CD4-positive, alpha-beta T cell treated with Interleukin-2 at 100 ng/mL for 4 hours (primary cell): ENCODE measurements around the gene SLC2A4.
A peak's percentile ranks its signal among the peaks of the same experiment; 100 is the strongest.
"Not testable (repeated sequence)": the region's sequence is repeated elsewhere in the genome, so short reads cannot be mapped to it uniquely, and the experiment has no call there.

ENCODE experiments used
- DNase-seq: peaks from one replicate; pipeline ENCODE4 v3.0.0-alpha.2; 2020; ENCODE audit warnings: low spot score

SLC2A4 gene

DNA sequence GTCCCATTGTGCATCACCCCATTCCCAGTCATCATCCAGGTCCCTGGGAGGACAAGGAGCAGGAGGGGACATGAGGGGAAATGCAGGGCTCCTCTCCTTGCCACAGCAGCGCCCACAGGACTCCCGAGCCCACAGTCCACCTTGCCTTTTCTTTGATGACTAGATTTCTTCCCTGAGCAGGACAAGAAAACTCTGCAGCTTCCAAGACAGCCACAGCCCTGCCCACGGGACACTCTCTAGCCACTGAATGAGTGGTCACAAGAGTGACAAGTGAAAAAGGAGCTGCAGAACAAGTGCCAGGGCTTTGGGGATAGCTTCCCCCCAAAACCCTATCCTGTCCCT, 42.9 kb downstream of the SLC2A4 start:
- DNase-seq: no peak

DNA sequence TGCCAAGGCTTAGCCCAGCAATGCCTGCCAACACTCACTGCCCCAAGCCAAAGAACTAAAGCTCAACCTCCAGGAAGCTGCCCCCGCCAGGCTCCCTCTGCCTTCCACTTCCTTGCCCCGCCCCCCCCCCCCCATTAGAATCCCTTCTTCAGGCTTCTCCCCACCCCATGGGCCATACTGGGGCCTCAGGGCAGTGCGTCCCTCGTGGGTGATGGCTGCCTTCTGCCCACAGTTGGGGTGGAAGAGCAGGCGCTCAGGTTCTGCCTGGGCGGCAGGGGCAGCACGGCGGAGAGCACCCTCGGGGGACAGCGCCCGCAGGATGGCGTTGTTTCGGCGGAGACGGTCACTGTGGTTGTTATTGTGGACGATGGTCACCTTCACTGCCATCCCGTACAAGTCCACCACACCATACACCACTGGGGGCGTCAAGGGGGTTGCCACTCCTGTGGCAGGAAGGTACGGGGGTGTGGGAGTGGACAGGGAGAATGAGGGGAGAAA, 43.6 kb downstream of the SLC2A4 start:
- no peak for DNase-seq

DNA sequence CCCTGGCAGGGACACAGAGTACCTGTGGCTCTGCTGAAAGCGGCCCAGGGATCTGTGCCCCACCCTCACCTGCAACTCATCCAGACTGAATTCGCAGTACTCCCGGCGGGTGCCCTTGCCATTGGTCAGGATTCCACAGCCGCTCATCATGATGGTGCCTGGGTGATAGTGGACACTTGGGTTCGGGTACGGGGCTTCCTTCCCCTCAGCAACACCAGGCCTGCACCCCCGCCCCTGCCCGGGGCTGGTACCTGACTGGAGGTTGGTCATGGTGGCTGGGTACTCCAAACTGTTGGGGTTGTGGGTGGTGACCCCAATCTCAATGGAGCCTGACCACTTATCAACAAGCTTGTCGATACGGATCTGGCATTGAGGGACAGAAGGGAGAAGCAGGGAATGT, 44.7 kb downstream of the SLC2A4 start:
- DNase-seq: no peak

- no peak for DNase-seq
Measured at GRCh38 chr17:7327056-7327455, 45.5 kb downstream of the SLC2A4 start.

GRCh38 chr17:7327501-7327900, 46.0 kb downstream of the SLC2A4 start:
- no peak for DNase-seq

- no peak for DNase-seq
Measured at GRCh38 chr17:7328009-7328408, 46.5 kb downstream of the SLC2A4 start.

GRCh38 chr17:7328840-7329373, 47.4 kb downstream of the SLC2A4 start, which contains the start of gene NEURL4:
Gene NEURL4 (minus strand): TSS chr17:7329335. CDS start chr17:7329312, 23 bp downstream.
- DNase-seq: peak; percentile 20

DNA sequence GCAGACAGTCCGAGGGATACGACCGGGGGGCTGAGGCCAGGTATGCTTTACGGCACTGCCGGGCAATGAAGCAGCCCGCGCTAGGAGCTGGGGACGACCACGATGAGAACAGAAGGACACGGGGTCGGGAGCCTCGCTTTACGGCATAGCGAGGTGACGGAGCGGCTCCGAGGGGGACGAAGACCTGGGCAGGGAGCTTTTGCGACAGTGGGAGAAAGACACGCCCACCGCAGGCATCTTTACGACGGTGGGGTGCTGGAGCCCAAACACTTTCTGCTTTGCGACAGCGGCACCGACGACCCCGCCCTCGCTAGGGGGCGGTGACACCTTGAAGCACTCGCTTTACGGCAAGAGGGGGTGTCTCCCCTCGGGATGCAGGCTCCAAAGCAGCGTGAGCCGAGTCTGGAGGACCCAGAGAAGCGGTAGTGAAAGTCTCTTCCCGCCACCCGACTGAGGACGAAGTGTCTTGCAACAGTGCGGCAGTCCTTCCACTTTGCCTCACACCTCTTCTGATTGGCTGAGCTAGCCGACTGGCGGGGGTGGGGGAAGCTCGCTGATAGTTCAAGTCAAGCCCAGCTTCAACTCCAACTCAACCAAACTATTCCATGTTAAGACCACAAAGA, 48.0 kb downstream of the SLC2A4 start:
- DNase-seq: peak; percentile 98

GRCh38 chr17:7329997-7330637, 48.6 kb downstream of the SLC2A4 start:
- peak; percentile 79 for DNase-seq

- no peak for DNase-seq
Measured at GRCh38 chr17:7330638-7331015, 49.1 kb downstream of the SLC2A4 start.

GRCh38 chr17:7332111-7332510, 50.6 kb downstream of the SLC2A4 start:
- no peak for DNase-seq

DNA sequence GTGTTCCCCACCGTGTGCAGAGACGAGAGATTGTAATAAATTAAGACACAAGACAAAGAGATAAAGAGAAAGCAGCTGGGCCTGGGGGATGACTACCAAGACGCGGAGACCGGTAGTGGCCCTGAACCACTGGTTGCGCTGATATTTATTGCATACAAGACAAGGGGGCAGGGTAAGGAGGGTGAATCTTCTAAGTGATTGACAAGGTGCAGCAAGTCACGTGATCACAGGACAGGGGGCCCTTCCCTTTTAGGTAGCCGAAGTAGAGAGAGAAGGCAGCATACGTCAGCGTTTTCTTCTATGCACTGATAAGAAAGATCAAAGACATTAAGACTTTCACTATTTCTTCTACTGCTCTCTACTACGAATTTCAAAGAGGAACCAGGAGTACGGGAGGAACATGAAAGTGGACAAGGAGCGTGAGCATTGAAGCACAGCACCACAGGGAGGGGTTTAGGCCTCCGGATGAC, 51.1 kb downstream of the SLC2A4 start:
- peak; percentile 61 for DNase-seq

DNA sequence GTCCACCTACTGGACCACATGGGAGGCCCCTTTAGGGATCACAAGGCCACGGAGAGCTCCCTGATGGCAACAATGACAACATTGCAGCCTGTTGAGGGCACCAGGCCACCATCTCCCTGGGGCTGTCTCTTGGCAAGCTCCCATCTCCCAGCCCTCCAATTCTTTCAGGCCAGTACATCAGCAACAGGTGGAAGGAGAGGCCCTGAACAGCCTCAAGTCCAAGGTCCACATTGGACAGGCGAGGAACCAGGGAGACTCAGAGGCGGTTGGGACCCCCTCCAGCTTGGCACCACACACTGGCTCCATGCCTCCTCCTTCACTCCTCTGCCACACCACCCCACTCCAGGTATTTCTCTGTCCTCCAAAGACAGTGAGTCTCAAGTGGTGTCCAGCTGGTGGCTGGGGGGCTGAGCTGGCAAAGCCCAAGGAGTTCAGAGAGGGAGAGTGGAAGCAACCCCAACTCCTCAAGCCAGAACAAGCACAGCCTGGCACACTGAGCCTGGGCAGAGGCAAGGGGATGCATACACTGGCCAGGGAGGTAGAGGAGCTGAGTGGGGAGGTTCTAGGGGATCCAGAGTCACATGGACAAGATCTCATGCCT, 53.5 kb downstream of the SLC2A4 start:
- DNase-seq: no peak

- DNase-seq: not testable (repeated sequence)
Measured at GRCh38 chr17:7335765-7336164, 54.2 kb downstream of the SLC2A4 start.

GRCh38 chr17:7336240-7337175, 55.0 kb downstream of the SLC2A4 start, which contains the start of gene ACAP1:
Gene ACAP1 (plus strand): TSS chr17:7336529. CDS start chr17:7336735, 206 bp downstream.
- peak; percentile 87 for DNase-seq

DNA sequence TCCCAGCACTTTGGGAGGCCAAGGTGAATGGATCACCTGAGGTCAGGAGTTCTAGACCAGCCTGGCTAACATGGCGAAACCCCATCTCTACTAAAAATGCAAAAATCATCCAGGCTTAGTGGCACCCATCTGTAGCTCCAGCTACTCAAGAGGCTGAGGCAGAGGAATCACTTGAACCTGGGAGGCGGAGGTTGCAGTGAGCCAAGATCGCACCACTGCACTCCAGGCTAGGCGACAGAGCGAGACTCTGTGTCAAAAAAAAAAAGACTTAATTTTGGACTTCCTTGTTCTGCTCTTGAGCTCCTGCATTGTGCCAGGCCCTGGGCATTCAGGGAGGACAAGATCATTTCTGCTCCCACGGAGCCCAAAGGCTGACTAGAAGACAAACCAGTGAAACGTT, 56.1 kb downstream of the SLC2A4 start:
- not testable (repeated sequence) for DNase-seq
